Thyroid gland (tissue), 4 donors: Measurements from ENCODE around the gene SVOPL. TPM values are rescaled to one million over a fixed set of nuclear protein-coding genes. Genes with fewer than 3 reads are reported as not detected.

Experiments used
- DNase-seq, 2 donors: peaks; one replicate each; pipeline ENCODE4 v3.0.0-alpha.2; 2019
- H3K27ac ChIP-seq, 3 donors: fragments of 200-600 bp; sonication (generic); 1 replicate in 2 of 3; 2 replicates in 1 of 3; pipeline ENCODE4 v1.5.1; 2016 to 2019; ENCODE audit warnings: mild to moderate bottlenecking in 1 of 3, moderate library complexity in 1 of 3
- H3K27me3 ChIP-seq: fragments of 200-600 bp; sonication (generic); one replicate; pipeline ENCODE4 v1.5.1; 2019
- H3K36me3 ChIP-seq, 2 donors: fragments of 200-600 bp; sonication (generic); one replicate each; pipeline ENCODE4 v1.5.1; 2016 to 2019
- H3K4me1 ChIP-seq, 2 donors: fragments of 200-600 bp; sonication (generic); one replicate each; pipeline ENCODE4 v1.5.1; 2017 to 2019
- H3K4me3 ChIP-seq, 3 donors: fragments of 200-600 bp; sonication (generic); replicated peaks in 1 of 3; 1 replicate in 2 of 3; 2 replicates in 1 of 3; pipeline ENCODE4 v1.5.1; 2016; ENCODE audit warnings: mild to moderate bottlenecking in 1 of 3
- H3K9me3 ChIP-seq: fragments of 200-600 bp; sonication (generic); one replicate; pipeline ENCODE4 v1.5.1; 2017
- POLR2A ChIP-seq, 2 donors: fragments of 450-650 bp; IDR thresholded peaks; one replicate each; pipeline ENCODE4 v1.6.1; 2017; ENCODE audit warnings: antibody characterized with exemption in 2 of 2, mild to moderate bottlenecking in 2 of 2, moderate library complexity in 1 of 2
- WGBS, 2 donors: methylation state at CpG; one replicate each; pipeline ENCODE4 v1.1.5; 2017; 5-methylcytosine and 5-hydroxymethylcytosine counted together
- intact Hi-C: fragments of 100-400 bp; cut with DNase I; formaldehyde crosslinking; loops from one replicate; pipeline ENCODE4 v1.15.1; 2023
- total RNA-seq, 4 donors: library from RNA; depleted of rRNA; stranded (reverse); fragments of >200 nt; gene quantifications; one replicate each; pipeline ENCODE4 v1.2.3, GENCODE V29; 2016
- TF ChIP-seq, protein P1 (sequence below), 6 experiments: fragments of 200-600 bp in 3 of 6; fragments of 450-650 bp in 3 of 6; sonication (generic) in 3 of 6; IDR thresholded peaks; one replicate each; pipeline ENCODE4 v1.5.1; 2016 to 2019; ENCODE audit warnings: antibody characterized with exemption in 6 of 6, mild to moderate bottlenecking in 2 of 6, inconsistent platforms in 1 of 6, moderate library complexity in 1 of 6

SVOPL gene
- total RNA-seq, 4 donors from 2014 or later, result 0.10 TPM; not detected in 3

DNA sequence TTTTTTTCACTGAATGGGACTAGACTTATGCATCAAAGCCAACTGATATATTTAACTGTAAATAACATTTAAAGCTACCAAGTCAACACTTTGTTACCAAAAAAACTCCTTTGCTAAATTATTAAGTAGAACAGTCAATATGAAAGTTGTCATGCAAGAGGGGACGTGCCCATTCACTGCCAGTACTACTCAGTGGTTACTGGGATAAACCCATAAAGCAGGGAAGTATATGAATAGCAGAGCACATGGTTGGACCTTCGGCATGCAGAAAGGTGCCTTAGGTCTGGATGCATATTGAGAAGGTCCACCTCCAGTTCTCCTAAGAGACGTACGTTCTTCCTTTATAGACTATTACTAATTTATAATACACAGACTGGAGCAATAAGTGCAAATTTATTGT is 120.1 kb downstream of the SVOPL start:
- intact Hi-C loops, result no loop called here
- TF ChIP-seq POLR2A (IDR thresholded peaks at IDR 0.05), result no peak
- TF ChIP-seq, protein P1, sequence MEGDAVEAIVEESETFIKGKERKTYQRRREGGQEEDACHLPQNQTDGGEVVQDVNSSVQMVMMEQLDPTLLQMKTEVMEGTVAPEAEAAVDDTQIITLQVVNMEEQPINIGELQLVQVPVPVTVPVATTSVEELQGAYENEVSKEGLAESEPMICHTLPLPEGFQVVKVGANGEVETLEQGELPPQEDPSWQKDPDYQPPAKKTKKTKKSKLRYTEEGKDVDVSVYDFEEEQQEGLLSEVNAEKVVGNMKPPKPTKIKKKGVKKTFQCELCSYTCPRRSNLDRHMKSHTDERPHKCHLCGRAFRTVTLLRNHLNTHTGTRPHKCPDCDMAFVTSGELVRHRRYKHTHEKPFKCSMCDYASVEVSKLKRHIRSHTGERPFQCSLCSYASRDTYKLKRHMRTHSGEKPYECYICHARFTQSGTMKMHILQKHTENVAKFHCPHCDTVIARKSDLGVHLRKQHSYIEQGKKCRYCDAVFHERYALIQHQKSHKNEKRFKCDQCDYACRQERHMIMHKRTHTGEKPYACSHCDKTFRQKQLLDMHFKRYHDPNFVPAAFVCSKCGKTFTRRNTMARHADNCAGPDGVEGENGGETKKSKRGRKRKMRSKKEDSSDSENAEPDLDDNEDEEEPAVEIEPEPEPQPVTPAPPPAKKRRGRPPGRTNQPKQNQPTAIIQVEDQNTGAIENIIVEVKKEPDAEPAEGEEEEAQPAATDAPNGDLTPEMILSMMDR (IDR thresholded peaks at IDR 0.05), result no peak
- H3K27me3 ChIP-seq, result no peaks in the 10 kb centered on the region
- no peaks in the 10 kb centered on the region for H3K9me3 ChIP-seq
- 94 to 97% methylated on average over 4 of the region's 4 CpGs for WGBS, 2 donors
- no peak overlapping the region for H3K4me3 ChIP-seq
- H3K27ac ChIP-seq, result no peak overlapping the region
- no peaks in the 10 kb centered on the region for H3K4me1 ChIP-seq
- H3K36me3 ChIP-seq, result peaks cover 9 to 19% of the 10 kb centered on the region in 2 donors
- no peak for DNase-seq

DNA sequence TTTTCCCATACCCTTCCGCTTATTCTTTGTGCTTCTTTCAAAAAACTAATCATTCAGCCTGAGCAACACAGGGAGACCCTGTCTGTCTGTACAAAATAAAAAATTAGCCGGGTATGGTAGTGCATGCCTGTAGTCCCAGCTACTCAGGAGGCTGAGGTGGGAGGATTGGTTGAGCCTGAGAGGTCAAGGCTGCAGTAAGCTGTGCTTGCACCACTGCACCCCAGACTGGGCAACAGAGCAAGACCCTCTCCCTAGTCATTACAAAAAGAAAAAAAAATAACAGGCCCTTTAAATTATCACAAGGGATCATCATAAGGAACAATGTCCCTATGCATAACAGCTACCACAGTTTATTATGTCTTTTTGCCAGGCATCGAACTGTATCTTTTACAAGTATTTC is 121.5 kb downstream of the SVOPL start:
- Histone ChIP-seq H3K36me3 (peaks cover 4 to 19% of the 10 kb centered on the region in 2 donors), H3K9me3 (no peaks in the 10 kb centered on the region), H3K4me1 (no peaks in the 10 kb centered on the region), H3K27ac (no peak overlapping the region), H3K27me3 (no peaks in the 10 kb centered on the region), H3K4me3 (no peak overlapping the region)
- 97 to 98% methylated on average over 3 of the region's 3 CpGs for WGBS, 2 donors
- intact Hi-C loops, result no loop called here
- no peak for DNase-seq
- TF ChIP-seq, protein P1 (IDR thresholded peaks at IDR 0.05), result no peak
- no peak for TF ChIP-seq POLR2A (IDR thresholded peaks at IDR 0.05)

DNA sequence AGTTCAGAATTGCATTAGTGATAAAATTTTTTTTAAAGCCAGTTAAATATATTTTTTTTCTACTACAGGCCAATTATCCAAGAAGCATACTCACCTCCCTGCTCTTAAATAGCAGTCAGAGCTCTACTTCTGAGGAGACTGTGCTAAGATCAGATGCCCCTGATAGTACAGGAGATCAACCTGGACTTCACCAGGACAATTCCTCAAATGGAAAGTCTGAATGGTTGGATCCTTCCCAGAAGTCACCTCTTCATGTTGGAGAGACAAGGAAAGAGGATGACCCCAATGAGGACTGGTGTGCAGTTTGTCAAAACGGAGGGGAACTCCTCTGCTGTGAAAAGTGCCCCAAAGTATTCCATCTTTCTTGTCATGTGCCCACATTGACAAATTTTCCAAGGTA is 122.0 kb downstream of the SVOPL start:
- Histone ChIP-seq H3K36me3 (peaks cover 4 to 19% of the 10 kb centered on the region in 2 donors), H3K27ac (no peak overlapping the region), H3K27me3 (no peaks in the 10 kb centered on the region), H3K4me1 (no peaks in the 10 kb centered on the region), H3K4me3 (no peak overlapping the region), H3K9me3 (no peaks in the 10 kb centered on the region)
- intact Hi-C loops, result no loop called here
- DNase-seq, result no peak
- 85 to 93% methylated on average over 1 of the region's 1 CpG for WGBS, 2 donors
- TF ChIP-seq POLR2A (IDR thresholded peaks at IDR 0.05), result no peak
- TF ChIP-seq, protein P1 (IDR thresholded peaks at IDR 0.05), result no peak

DNA sequence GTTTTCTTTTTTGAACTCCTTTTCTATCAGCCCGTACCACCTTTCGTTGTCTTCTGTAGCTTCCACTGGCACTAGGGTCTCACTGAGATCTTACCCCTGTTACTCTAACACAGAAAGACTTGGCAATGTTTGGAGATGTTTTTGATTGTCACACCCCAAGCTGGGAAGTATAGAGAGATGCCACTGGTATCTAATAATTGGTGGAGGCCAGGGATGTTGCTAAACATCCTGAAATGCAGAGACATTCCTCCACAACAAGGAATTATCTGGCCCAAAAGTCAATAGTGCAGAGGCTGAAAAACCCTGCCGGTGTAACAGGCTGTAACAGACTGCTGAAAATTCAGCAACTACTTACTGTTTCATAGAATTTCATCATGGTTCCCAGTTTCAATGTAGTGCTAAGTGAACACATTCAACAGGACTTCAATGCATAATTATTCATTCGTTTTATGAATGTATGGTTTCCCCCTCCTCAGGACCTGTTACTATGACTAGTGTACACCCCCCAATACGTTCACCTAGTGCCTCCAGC is 125.2 kb downstream of the SVOPL start:
- Histone ChIP-seq H3K9me3 (no peaks in the 10 kb centered on the region), H3K4me3 (no peak overlapping the region), H3K27ac (no peak overlapping the region), H3K27me3 (no peaks in the 10 kb centered on the region), H3K4me1 (no peaks in the 10 kb centered on the region), H3K36me3 (peaks cover 1 to 22% of the 10 kb centered on the region in 2 donors)
- intact Hi-C loops, result no loop called here
- TF ChIP-seq POLR2A (IDR thresholded peaks at IDR 0.05), result no peak
- TF ChIP-seq, protein P1 (IDR thresholded peaks at IDR 0.05), result no peak
- WGBS, 2 donors, result 98% methylated on average over 5 of the region's 5 CpGs
- DNase-seq, result no peak

DNA sequence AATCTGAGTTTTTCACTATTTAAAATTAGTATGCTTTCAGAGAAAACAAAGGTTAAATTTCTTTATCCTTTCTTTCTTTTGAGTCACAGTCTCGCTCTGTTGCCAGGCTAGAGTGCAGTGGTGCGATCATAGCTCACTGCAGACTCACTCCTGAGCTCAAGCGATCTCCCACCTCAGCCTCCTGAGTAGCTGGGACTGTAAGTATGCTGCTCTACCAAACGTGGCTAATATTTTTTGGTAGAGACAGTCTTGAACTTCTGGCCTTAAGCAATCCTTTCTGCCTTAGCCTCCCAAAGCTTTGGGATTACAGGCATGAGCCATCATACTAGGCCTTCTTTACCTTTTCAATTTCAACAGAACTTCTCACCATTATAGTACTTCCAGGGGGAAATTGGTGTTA is 127.4 kb downstream of the SVOPL start:
- no peaks in the 10 kb centered on the region for H3K27me3 ChIP-seq
- 67 to 82% methylated on average over 4 of the region's 4 CpGs for WGBS, 2 donors
- TF ChIP-seq, protein P1 (IDR thresholded peaks at IDR 0.05), result no peak
- TF ChIP-seq POLR2A (IDR thresholded peaks at IDR 0.05), result no peak
- H3K4me1 ChIP-seq, result no peaks in the 10 kb centered on the region
- H3K9me3 ChIP-seq, result no peaks in the 10 kb centered on the region
- peaks cover 10 to 16% of the 10 kb centered on the region in 2 donors for H3K36me3 ChIP-seq
- no peak overlapping the region for H3K4me3 ChIP-seq
- intact Hi-C loops, result no loop called here
- H3K27ac ChIP-seq, result no peak overlapping the region
- DNase-seq, result no peak
